ENCODE results near the gene ATP2A3. TPM values are rescaled to one million over a fixed set of nuclear protein-coding genes. Genes with fewer than 3 reads are reported as not detected.

Gene ATP2A3
- polyA plus RNA-seq, 1 donor from 2014 or later: not detected

- no peaks in the 10 kb centered on the region for H3K9me2 ChIP-seq (ENCODE audit: insufficient read depth, low read length)
- H3K27ac ChIP-seq (ENCODE audit: low read length): no peak overlapping the region
- no peaks in the 10 kb centered on the region for H4K20me1 ChIP-seq (ENCODE audit: insufficient read depth)
- no peaks in the 10 kb centered on the region for H3K9me3 ChIP-seq (ENCODE audit: low read length)
- no peak overlapping the region for H2AFZ ChIP-seq (ENCODE audit: low read depth, low read length)
- TF ChIP-seq POLR2AphosphoS5 (IDR thresholded peaks at IDR 0.05): no peak
- TF ChIP-seq RAD21 (conservative IDR thresholded peaks at IDR 0.05): no peak
- TF ChIP-seq TAF1 (IDR thresholded peaks at IDR 0.05; ENCODE audit: low read depth): no peak
- no peak for TF ChIP-seq EP300 (conservative IDR thresholded peaks at IDR 0.05; ENCODE audit: poor library complexity, severe bottlenecking)
- TF ChIP-seq SMC3 (conservative IDR thresholded peaks at IDR 0.05; ENCODE audit: poor library complexity): no peak
- no peak for TF ChIP-seq MXI1 (conservative IDR thresholded peaks at IDR 0.05; ENCODE audit: poor library complexity, severe bottlenecking)
- TF ChIP-seq EZH2 (IDR thresholded peaks at IDR 0.05; ENCODE audit: borderline replicate concordance, insufficient read depth, low read length, poor library complexity, severe bottlenecking): no peak
- TF ChIP-seq CTCF (IDR thresholded peaks at IDR 0.05; ENCODE audit: poor library complexity, severe bottlenecking): no peak
- TF ChIP-seq REST (IDR thresholded peaks at IDR 0.05; ENCODE audit: borderline replicate concordance): no peak
- no peaks in the 10 kb centered on the region for H3K79me2 ChIP-seq (replicated peaks; ENCODE audit: insufficient read depth, low read length)
- no peaks in the 10 kb centered on the region for H3F3A ChIP-seq (ENCODE audit: insufficient read depth, low read length, poor library complexity, severe bottlenecking)
- H3K9ac ChIP-seq (ENCODE audit: low read length): no peak overlapping the region
- H3K4me3 ChIP-seq (ENCODE audit: low read length): no peak overlapping the region
- no peak overlapping the region for H3K4me2 ChIP-seq (ENCODE audit: low read length)
- H3K27me3 ChIP-seq (ENCODE audit: insufficient read depth, low read depth, low read length): no peaks in the 10 kb centered on the region
- H3K36me3 ChIP-seq (ENCODE audit: insufficient read depth, low read length): no peaks in the 10 kb centered on the region
Observed at GRCh38 chr17:3982113-3982512, 17.9 kb upstream of the ATP2A3 start.

GRCh38 chr17:3981455-3981854, 17.2 kb upstream of the ATP2A3 start:
- H3K27me3 ChIP-seq (ENCODE audit: insufficient read depth, low read depth, low read length): no peaks in the 10 kb centered on the region
- no peaks in the 10 kb centered on the region for H3K36me3 ChIP-seq (ENCODE audit: insufficient read depth, low read length)
- no peaks in the 10 kb centered on the region for H3F3A ChIP-seq (ENCODE audit: insufficient read depth, low read length, poor library complexity, severe bottlenecking)
- no peaks in the 10 kb centered on the region for H3K9me2 ChIP-seq (ENCODE audit: insufficient read depth, low read length)
- H3K4me2 ChIP-seq (ENCODE audit: low read length): no peak overlapping the region
- no peaks in the 10 kb centered on the region for H4K20me1 ChIP-seq (ENCODE audit: insufficient read depth)
- H3K79me2 ChIP-seq (replicated peaks; ENCODE audit: insufficient read depth, low read length): no peaks in the 10 kb centered on the region
- H3K9me3 ChIP-seq (ENCODE audit: low read length): no peaks in the 10 kb centered on the region
- no peak overlapping the region for H3K4me3 ChIP-seq (ENCODE audit: low read length)
- H3K27ac ChIP-seq (ENCODE audit: low read length): no peak overlapping the region
- no peak for TF ChIP-seq CTCF (IDR thresholded peaks at IDR 0.05; ENCODE audit: poor library complexity, severe bottlenecking)
- TF ChIP-seq MXI1 (conservative IDR thresholded peaks at IDR 0.05; ENCODE audit: poor library complexity, severe bottlenecking): no peak
- TF ChIP-seq TAF1 (IDR thresholded peaks at IDR 0.05; ENCODE audit: low read depth): no peak
- no peak for TF ChIP-seq POLR2AphosphoS5 (IDR thresholded peaks at IDR 0.05)
- TF ChIP-seq RAD21 (conservative IDR thresholded peaks at IDR 0.05): no peak
- TF ChIP-seq EP300 (conservative IDR thresholded peaks at IDR 0.05; ENCODE audit: poor library complexity, severe bottlenecking): no peak
- no peak for TF ChIP-seq REST (IDR thresholded peaks at IDR 0.05; ENCODE audit: borderline replicate concordance)
- TF ChIP-seq EZH2 (IDR thresholded peaks at IDR 0.05; ENCODE audit: borderline replicate concordance, insufficient read depth, low read length, poor library complexity, severe bottlenecking): no peak
- no peak for TF ChIP-seq SMC3 (conservative IDR thresholded peaks at IDR 0.05; ENCODE audit: poor library complexity)
- H3K9ac ChIP-seq (ENCODE audit: low read length): no peak overlapping the region
- H2AFZ ChIP-seq (ENCODE audit: low read depth, low read length): no peak overlapping the region

Data from neural cell (in vitro differentiated cells).